HEK293 (cell line): ENCODE results near the gene ZBTB44.

Source experiments
- CTCF ChIA-PET: fragments of 350-600 bp; formaldehyde crosslinking; extraction: SDS; loops from one replicate; lab custom pipeline; 2021; ENCODE audit warnings: antibody characterized with exemption; lab: Yijun Ruan, JAX
- POLR2A ChIA-PET: fragments of 300-600 bp; formaldehyde crosslinking; extraction: SDS; loops from one replicate; lab custom pipeline; 2020; ENCODE audit warnings: antibody characterized with exemption, inconsistent platforms; lab: Yijun Ruan, JAX
- H3K27ac ChIP-seq: fragments of 200-500 bp; sonication (Bioruptor generic); 2 replicates; pipeline ENCODE4 v1.5.1; 2014; ENCODE audit warnings: low read depth, low read length, control low read depth, inconsistent platforms; ENCODE audit errors: extremely low read depth
- H3K36me3 ChIP-seq, 2 experiments: fragments of 200-500 bp in 1 of 2; sonication (Bioruptor generic) in 1 of 2; 1 replicate in 1 of 2; 2 replicates in 1 of 2; pipeline ENCODE4 v1.5.1; 2014 to 2017; ENCODE audit warnings: inconsistent platforms in 2 of 2, low read length in 2 of 2; ENCODE audit not compliant: control insufficient read depth in 2 of 2, insufficient read depth in 1 of 2
- H3K4me1 ChIP-seq: fragments of 200-500 bp; sonication (Bioruptor generic); 2 replicates; pipeline ENCODE4 v1.5.1; 2014; ENCODE audit warnings: mild to moderate bottlenecking, low read length, inconsistent platforms; ENCODE audit not compliant: control insufficient read depth, insufficient read depth
- H3K4me3 ChIP-seq: 2 replicates; pipeline ENCODE4 v1.5.1; 2011; ENCODE audit warnings: low read depth, mild to moderate bottlenecking, control low read depth, low read length, moderate library complexity
- H3K9me3 ChIP-seq: fragments of 200-500 bp; sonication (Bioruptor generic); 2 replicates; pipeline ENCODE4 v1.5.1; 2014; ENCODE audit warnings: low read depth, low read length, inconsistent platforms; ENCODE audit not compliant: control insufficient read depth, insufficient read depth
- IKZF3 ChIP-seq: fragments of 450-650 bp; IDR thresholded peaks from 2 replicates; pipeline ENCODE4 v1.5.0; 2018; ENCODE audit warnings: missing biosample characterization, mild to moderate bottlenecking, missing genetic modification characterization, moderate library complexity
- KLF16 ChIP-seq: fragments of 450-650 bp; formaldehyde crosslinking; IDR thresholded peaks from 2 replicates; pipeline ENCODE4 v1.5.1; 2017; ENCODE audit warnings: missing biosample characterization, missing genetic modification characterization
- OVOL3 ChIP-seq: fragments of 450-650 bp; formaldehyde crosslinking; IDR thresholded peaks from 2 replicates; pipeline ENCODE4 v1.5.1; 2016; ENCODE audit warnings: missing biosample characterization, missing genetic modification characterization
- SP3 ChIP-seq: fragments of 450-650 bp; formaldehyde crosslinking; IDR thresholded peaks from 2 replicates; pipeline ENCODE4 v1.5.1; 2016; ENCODE audit warnings: missing biosample characterization, missing genetic modification characterization
- ZBTB1 ChIP-seq: fragments of 450-650 bp; formaldehyde crosslinking; IDR thresholded peaks from 2 replicates; pipeline ENCODE4 v1.5.1; 2016; ENCODE audit warnings: missing biosample characterization, missing genetic modification characterization
- ZFHX2 ChIP-seq: fragments of 450-650 bp; formaldehyde crosslinking; conservative IDR thresholded peaks from 2 replicates; pipeline ENCODE4 v1.5.1; 2016; ENCODE audit warnings: missing biosample characterization, missing genetic modification characterization
- ZNF175 ChIP-seq: fragments of 450-650 bp; formaldehyde crosslinking; IDR thresholded peaks from 2 replicates; pipeline ENCODE4 v1.5.1; 2016; ENCODE audit warnings: missing biosample characterization, missing genetic modification characterization
- ZNF223 ChIP-seq: fragments of 450-650 bp; formaldehyde crosslinking; IDR thresholded peaks from 2 replicates; pipeline ENCODE4 v1.5.1; 2016; ENCODE audit warnings: missing biosample characterization, missing genetic modification characterization
- ZNF302 ChIP-seq: fragments of 450-650 bp; formaldehyde crosslinking; IDR thresholded peaks from 2 replicates; pipeline ENCODE4 v1.5.1; 2016; ENCODE audit warnings: missing biosample characterization, missing genetic modification characterization, low read depth
- ZNF433 ChIP-seq: fragments of 450-650 bp; formaldehyde crosslinking; IDR thresholded peaks from 2 replicates; pipeline ENCODE4 v1.5.1; 2016; ENCODE audit warnings: missing biosample characterization, missing genetic modification characterization, low read depth
- ZNF544 ChIP-seq: fragments of 450-650 bp; formaldehyde crosslinking; IDR thresholded peaks from 2 replicates; pipeline ENCODE4 v1.5.0; 2017; ENCODE audit warnings: missing biosample characterization, missing genetic modification characterization
- ZNF623 ChIP-seq: fragments of 450-650 bp; formaldehyde crosslinking; IDR thresholded peaks from 2 replicates; pipeline ENCODE4 v1.5.1; 2016; ENCODE audit warnings: missing biosample characterization, missing genetic modification characterization
- ZNF624 ChIP-seq: fragments of 450-650 bp; formaldehyde crosslinking; IDR thresholded peaks from 2 replicates; pipeline ENCODE4 v1.5.1; 2017; ENCODE audit warnings: missing biosample characterization, missing genetic modification characterization
- ZNF776 ChIP-seq: fragments of 450-650 bp; formaldehyde crosslinking; IDR thresholded peaks from 2 replicates; pipeline ENCODE4 v1.5.0; 2017; ENCODE audit warnings: missing biosample characterization, missing genetic modification characterization, borderline replicate concordance
- ZNF843 ChIP-seq: fragments of 450-650 bp; formaldehyde crosslinking; IDR thresholded peaks from 2 replicates; pipeline ENCODE4 v1.5.1; 2016; ENCODE audit warnings: missing biosample characterization, missing genetic modification characterization
- ZSCAN23 ChIP-seq: fragments of 450-650 bp; formaldehyde crosslinking; IDR thresholded peaks from 2 replicates; pipeline ENCODE4 v1.5.1; 2016; ENCODE audit warnings: missing biosample characterization, missing genetic modification characterization
- TF ChIP-seq, protein P1 (sequence below): fragments of 450-650 bp; formaldehyde crosslinking; IDR thresholded peaks from 2 replicates; pipeline ENCODE4 v1.5.1; 2017; ENCODE audit warnings: missing biosample characterization, missing genetic modification characterization
- TF ChIP-seq, protein P2 (sequence below): fragments of 450-650 bp; formaldehyde crosslinking; IDR thresholded peaks from 2 replicates; pipeline ENCODE4 v1.5.1; 2016; ENCODE audit warnings: missing biosample characterization, missing genetic modification characterization, borderline replicate concordance

ZBTB44 gene

DNA sequence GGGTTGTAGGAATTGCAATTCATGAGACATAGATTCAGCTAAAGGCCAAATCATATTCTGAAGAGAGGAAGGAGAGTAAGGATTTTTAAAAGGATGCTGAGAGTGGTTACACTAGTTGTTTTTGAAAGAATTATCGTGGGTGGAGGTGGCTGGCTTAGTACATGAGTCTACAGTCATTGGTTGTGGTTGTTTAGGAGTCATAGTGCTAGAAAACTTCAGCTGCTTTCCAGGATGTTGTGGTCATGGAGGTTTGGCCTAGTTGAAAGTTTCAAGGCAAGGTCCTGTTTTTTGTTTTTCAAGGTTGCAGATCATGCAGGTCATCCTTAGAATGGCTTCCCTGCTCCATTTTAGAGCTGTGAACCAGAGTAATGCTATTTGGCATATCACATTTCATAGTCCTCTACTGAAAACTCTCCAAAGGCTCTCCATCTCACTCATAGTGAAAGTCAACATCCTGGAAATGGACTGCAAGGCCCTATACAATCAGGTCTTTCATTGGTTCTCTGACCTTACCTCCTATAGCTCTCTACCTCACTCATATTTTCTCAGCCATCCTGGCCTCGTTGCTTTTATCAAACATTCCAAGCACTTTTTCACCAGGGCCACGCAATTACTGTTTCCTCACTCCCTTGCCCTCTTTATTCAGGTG, 26.1 kb upstream of the ZBTB44 start:
- no peaks in the 10 kb centered on the region for H3K36me3 ChIP-seq
- TF ChIP-seq KLF16 (tag by site-specific recombination) (no peak), ZSCAN23 (tag by site-specific recombination) (no peak), ZNF433 (tag by site-specific recombination) (no peak), ZNF623 (tag by site-specific recombination) (no peak), IKZF3 (tag by site-specific recombination) (no peak), OVOL3 (no peak), ZNF624 (tag by site-specific recombination) (no peak), ZNF544 (tag by site-specific recombination) (no peak), SP3 (tag by site-specific recombination) (no peak), ZNF776 (no peak)
- TF ChIP-seq, protein P1, sequence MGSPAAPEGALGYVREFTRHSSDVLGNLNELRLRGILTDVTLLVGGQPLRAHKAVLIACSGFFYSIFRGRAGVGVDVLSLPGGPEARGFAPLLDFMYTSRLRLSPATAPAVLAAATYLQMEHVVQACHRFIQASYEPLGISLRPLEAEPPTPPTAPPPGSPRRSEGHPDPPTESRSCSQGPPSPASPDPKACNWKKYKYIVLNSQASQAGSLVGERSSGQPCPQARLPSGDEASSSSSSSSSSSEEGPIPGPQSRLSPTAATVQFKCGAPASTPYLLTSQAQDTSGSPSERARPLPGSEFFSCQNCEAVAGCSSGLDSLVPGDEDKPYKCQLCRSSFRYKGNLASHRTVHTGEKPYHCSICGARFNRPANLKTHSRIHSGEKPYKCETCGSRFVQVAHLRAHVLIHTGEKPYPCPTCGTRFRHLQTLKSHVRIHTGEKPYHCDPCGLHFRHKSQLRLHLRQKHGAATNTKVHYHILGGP: no peak
- TF ChIP-seq, all 188 proteins: peak for 0
- no peaks in the 10 kb centered on the region for H3K4me1 ChIP-seq
- H3K27ac ChIP-seq: no peak overlapping the region
- no peaks in the 10 kb centered on the region for H3K9me3 ChIP-seq
- ChIA-PET CTCF (no interaction called here), POLR2A (no interaction called here)
- no peak overlapping the region for H3K4me3 ChIP-seq

DNA sequence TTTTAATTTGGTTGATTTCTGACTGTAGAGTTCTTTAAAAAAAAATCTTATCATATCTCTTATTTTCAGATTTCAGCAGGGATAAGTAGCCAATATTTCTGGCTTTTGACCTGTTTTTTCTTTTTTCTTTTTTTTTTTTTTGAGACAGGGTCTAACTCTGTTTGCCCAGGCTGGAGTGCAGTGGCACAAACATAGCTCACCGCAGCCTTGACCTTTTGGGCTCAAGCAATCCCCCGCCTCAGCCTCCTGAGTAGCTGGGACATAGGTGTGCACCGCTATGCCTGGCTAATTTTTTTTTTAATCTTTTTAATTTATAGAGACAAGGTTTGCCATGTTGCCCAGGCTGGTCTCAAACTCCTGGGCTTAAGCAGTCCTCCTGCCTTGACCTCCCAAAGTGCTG, 23.9 kb upstream of the ZBTB44 start:
- Histone ChIP-seq H3K4me1 (no peaks in the 10 kb centered on the region), H3K4me3 (no peak overlapping the region), H3K27ac (no peak overlapping the region), H3K36me3 (no peaks in the 10 kb centered on the region)
- POLR2A ChIA-PET: no interaction called here
- TF ChIP-seq ZBTB1 (tag by site-specific recombination) (no peak), ZNF302 (tag by site-specific recombination) (no peak), ZNF175 (tag by site-specific recombination) (no peak), ZNF223 (no peak), ZNF433 (tag by site-specific recombination) (no peak), ZFHX2 (tag by site-specific recombination) (no peak), ZNF843 (no peak)
- TF ChIP-seq, protein P2, sequence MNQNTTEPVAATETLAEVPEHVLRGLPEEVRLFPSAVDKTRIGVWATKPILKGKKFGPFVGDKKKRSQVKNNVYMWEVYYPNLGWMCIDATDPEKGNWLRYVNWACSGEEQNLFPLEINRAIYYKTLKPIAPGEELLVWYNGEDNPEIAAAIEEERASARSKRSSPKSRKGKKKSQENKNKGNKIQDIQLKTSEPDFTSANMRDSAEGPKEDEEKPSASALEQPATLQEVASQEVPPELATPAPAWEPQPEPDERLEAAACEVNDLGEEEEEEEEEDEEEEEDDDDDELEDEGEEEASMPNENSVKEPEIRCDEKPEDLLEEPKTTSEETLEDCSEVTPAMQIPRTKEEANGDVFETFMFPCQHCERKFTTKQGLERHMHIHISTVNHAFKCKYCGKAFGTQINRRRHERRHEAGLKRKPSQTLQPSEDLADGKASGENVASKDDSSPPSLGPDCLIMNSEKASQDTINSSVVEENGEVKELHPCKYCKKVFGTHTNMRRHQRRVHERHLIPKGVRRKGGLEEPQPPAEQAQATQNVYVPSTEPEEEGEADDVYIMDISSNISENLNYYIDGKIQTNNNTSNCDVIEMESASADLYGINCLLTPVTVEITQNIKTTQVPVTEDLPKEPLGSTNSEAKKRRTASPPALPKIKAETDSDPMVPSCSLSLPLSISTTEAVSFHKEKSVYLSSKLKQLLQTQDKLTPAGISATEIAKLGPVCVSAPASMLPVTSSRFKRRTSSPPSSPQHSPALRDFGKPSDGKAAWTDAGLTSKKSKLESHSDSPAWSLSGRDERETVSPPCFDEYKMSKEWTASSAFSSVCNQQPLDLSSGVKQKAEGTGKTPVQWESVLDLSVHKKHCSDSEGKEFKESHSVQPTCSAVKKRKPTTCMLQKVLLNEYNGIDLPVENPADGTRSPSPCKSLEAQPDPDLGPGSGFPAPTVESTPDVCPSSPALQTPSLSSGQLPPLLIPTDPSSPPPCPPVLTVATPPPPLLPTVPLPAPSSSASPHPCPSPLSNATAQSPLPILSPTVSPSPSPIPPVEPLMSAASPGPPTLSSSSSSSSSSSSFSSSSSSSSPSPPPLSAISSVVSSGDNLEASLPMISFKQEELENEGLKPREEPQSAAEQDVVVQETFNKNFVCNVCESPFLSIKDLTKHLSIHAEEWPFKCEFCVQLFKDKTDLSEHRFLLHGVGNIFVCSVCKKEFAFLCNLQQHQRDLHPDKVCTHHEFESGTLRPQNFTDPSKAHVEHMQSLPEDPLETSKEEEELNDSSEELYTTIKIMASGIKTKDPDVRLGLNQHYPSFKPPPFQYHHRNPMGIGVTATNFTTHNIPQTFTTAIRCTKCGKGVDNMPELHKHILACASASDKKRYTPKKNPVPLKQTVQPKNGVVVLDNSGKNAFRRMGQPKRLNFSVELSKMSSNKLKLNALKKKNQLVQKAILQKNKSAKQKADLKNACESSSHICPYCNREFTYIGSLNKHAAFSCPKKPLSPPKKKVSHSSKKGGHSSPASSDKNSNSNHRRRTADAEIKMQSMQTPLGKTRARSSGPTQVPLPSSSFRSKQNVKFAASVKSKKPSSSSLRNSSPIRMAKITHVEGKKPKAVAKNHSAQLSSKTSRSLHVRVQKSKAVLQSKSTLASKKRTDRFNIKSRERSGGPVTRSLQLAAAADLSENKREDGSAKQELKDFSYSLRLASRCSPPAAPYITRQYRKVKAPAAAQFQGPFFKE (tag by site-specific recombination): no peak
- TF ChIP-seq, all 188 proteins: peak for 0
- no peaks in the 10 kb centered on the region for H3K9me3 ChIP-seq
- CTCF ChIA-PET: no interaction called here
